ENCODE results near the gene ZNF764.
"Not testable (repeated sequence)": the region's sequence is repeated elsewhere in the genome, so short reads cannot be mapped to it uniquely, and the experiment has no call there.

ZNF764 gene

GRCh38 chr16:30557957-30558788, at the start of gene ZNF764:
Gene ZNF764, minus strand, starts transcription at chr16:30558374. Its CDS starts 192 bp downstream, at chr16:30558182.
- peak; percentile 99 for DNase-seq (ENCODE audit: low read depth, low spot score)

GRCh38 chr16:30606004-30606403, 47.8 kb upstream of the ZNF764 start:
- DNase-seq (ENCODE audit: low read depth, low spot score): no peak

DNA sequence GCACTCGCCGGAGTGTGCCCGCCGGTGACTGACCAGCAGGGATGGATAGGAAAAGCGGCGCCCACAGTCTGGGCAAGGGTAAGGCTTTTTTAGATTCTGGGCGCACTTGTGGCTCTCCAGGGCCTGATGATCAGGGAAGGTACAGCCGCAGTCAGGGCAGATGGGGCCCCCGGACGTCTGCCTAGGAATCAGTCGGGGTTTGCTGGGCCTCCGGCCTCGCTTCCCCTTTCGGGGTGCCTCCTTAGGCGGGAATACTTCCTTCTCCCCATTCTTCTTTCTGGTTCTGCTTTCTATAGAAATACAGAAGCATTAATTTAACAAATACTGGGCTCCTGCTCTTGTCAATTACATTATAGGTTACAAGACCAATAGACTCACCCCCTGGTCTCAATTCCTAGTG, 47.0 kb upstream of the ZNF764 start:
- DNase-seq (ENCODE audit: low read depth, low spot score): no peak

- DNase-seq (ENCODE audit: low read depth, low spot score): no peak
These were observed 46.3 kb upstream of the ZNF764 start for GRCh38 chr16:30604316-30604947.

DNA sequence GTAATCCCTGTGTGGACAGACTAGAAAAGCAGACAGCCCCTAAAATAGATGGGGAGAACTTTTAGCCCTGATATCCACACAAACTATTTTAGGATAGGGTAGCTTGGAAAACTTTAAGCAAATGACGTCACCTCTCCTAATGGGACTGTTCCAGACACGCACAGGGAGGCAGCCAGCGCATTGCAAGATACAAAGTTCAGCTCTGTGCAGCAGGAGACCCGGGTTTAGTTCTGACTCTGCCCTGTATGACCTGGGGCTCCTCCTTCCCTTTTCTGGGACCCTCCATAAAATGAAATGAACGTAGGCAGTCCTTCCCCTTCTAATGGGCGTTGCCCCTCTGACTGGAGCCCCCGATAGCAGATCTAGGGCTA, 45.8 kb upstream of the ZNF764 start:
- DNase-seq (ENCODE audit: low read depth, low spot score): no peak

- no peak for DNase-seq (ENCODE audit: low read depth, low spot score)
These were observed 44.6 kb upstream of the ZNF764 start for GRCh38 chr16:30602616-30603277.

DNA sequence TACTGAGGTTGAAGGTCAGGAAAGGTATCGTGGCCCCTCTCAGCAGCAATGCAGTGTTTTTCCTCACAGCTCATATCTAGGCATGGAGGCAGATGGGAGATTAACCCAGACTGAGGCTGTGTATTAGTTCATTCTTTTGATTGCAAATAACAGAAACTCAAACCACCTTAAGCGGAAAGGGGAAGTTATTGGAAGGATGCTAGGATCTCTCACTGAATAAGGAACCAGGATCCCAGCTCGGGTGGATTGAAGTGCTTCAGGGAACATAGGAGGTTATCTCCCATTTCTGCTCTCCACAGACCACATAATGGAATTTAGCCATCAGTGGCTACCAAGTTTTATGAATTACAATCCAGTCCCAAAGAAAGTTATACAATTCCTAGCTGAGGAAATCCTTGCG, 43.8 kb upstream of the ZNF764 start:
- DNase-seq (ENCODE audit: low read depth, low spot score): no peak

GRCh38 chr16:30600929-30601328, 42.8 kb upstream of the ZNF764 start:
- DNase-seq (ENCODE audit: low read depth, low spot score): no peak

DNA sequence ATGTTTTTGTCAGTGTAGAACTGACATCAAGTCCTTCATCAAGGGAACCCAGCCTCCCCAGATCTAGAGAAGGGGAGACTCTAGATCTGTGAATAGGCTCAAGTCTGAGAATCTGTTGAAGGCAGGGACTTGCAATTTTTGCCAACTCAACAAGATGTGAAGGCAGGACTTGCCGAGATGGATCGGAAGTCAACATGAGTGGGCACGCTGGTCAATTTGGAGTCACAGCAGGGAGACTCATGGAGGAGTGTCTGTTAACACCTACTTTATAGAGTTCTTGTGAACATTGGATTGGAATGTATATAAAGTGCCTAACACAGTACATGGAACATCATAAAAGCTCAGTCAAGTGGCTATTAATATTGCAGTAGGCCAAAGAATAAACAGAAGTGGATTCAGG, 42.0 kb upstream of the ZNF764 start:
- DNase-seq (ENCODE audit: low read depth, low spot score): no peak

DNA sequence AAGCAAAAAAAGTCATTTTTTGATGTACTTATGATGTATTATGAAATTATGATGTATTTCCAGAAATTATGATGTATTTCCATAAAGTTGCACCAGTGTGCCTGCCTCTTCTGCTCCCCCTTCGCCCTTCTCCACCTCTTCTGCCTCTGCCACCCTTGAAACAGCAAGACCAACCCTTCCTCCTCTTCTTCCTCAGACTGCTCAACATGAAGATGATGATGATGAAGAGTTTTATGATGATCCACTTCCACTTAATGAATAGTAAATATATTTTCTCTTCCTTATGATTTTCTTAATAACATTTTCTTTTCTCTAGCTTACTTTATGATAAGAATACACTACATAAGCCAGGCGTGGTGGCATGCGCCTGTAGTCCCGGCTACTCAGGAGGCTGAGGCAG, 34.7 kb upstream of the ZNF764 start:
- no peak for DNase-seq (ENCODE audit: low read depth, low spot score)

DNA sequence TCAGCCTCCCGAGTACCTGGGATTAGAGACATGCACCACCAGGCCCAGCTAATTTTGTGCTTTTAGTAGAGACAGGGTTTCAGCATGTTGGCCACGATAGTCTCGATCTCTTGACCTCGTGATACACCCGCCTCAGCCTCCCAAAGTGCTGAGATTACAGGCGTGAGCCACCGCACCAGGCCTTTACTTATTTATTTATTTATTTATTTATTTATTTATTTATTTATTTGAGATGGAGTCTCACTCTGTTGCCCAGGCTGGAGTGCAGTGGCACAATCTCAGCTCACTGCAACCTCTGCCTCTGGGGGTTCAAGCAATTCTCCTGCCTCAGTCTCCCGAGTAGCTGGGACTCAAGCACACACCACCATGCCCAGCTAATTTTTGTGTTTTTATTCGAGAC, 32.7 kb upstream of the ZNF764 start:
- not testable (repeated sequence) for DNase-seq (ENCODE audit: low read depth, low spot score)

- DNase-seq (ENCODE audit: low read depth, low spot score): not testable (repeated sequence)
These were observed 31.4 kb upstream of the ZNF764 start for GRCh38 chr16:30589582-30589981.

- no peak for DNase-seq (ENCODE audit: low read depth, low spot score)
These were observed 30.5 kb upstream of the ZNF764 start for GRCh38 chr16:30588651-30589050.

GRCh38 chr16:30585400-30586191, 27.4 kb upstream of the ZNF764 start, which contains the start of gene ZNF785:
Gene ZNF785, minus strand, starts transcription at chr16:30585697. Its CDS starts 86 bp downstream, at chr16:30585611.
- DNase-seq (ENCODE audit: low read depth, low spot score): peak; percentile 99

- no peak for DNase-seq (ENCODE audit: low read depth, low spot score)
These were observed 26.8 kb upstream of the ZNF764 start for GRCh38 chr16:30585022-30585399.

GRCh38 chr16:30582611-30583340, 24.6 kb upstream of the ZNF764 start:
- no peak for DNase-seq (ENCODE audit: low read depth, low spot score)

DNA sequence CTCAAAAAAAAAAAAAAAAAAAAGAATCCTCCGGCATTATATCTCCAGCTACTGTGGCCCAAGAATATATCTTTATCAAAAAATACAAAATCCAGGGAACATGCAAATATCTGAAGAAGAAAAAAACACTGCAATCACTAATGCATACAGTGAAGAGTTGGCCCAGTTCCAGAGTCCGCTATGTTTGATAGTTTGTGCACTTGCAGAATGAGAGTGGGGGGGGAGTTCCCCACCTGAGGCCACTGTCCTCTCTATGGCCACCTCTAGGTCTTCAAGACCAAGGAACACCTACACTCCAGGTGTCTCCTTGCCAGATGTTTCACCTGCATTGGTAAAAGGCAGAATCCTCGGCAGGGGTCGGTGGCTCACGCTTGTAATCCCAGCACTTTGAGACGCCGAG, 23.3 kb upstream of the ZNF764 start:
- DNase-seq (ENCODE audit: low read depth, low spot score): no peak

- DNase-seq (ENCODE audit: low read depth, low spot score): no peak
These were observed 16.5 kb upstream of the ZNF764 start for GRCh38 chr16:30574678-30575077.

- DNase-seq (ENCODE audit: low read depth, low spot score): peak; percentile 97
These were observed 13.5 kb upstream of the ZNF764 start, which contains the start of gene ZNF688 for GRCh38 chr16:30571445-30572322. Gene ZNF688, minus strand, starts transcription at chr16:30571714. Its CDS starts 85 bp downstream, at chr16:30571629.

All from astrocyte of the hippocampus (primary cell).